Fibroblast of the aortic adventitia (primary cell): Measurements from ENCODE around the gene AKAP13. TPM values are rescaled to one million over a fixed set of nuclear protein-coding genes. Genes with fewer than 3 reads are reported as not detected.

Experiments
- DNase-seq: peaks from one replicate; pipeline ENCODE4 v3.0.0-alpha.2; 2010; ENCODE audit warnings: low read depth
- H3K4me3 ChIP-seq: 2 replicates; pipeline ENCODE4 v1.5.1; 2011; ENCODE audit warnings: low read depth, mild to moderate bottlenecking, control low read depth, low read length, moderate library complexity
- total RNA-seq: library from RNA; depleted of rRNA; stranded (reverse); fragments of >200 nt; gene quantifications from 2 replicates; pipeline ENCODE4 v1.2.3, GENCODE V29; 2012; ENCODE audit warnings: low replicate concordance
- TF ChIP-seq, protein P1 (sequence below): IDR thresholded peaks from 2 replicates; pipeline ENCODE4 v1.5.1; 2011; ENCODE audit warnings: mild to moderate bottlenecking, low read length, control low read depth, inconsistent platforms; ENCODE audit not compliant: insufficient read depth

The AKAP13 gene
- total RNA-seq, 1 donor: 89.9 TPM

DNA sequence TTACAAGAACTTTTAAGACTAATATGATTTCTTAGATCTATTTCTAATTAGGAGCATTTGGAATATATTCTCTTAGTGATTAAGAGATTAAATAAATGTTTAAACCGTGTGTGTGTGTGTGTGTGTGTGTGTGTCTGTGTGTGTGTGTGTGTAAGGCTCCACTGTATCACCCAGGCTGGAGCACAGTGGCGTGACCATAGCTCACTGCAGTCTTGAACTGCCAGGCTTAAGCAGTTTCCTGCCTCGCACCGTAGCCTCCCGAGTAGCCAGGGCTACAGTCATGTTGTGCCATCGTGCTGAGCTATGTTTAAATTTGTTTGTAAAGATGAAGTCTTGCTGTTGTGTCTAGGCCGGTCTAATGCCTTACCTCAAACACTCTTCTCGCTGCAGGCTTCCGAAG lies 305.0 kb downstream of the AKAP13 start:
- TF ChIP-seq, protein P1, sequence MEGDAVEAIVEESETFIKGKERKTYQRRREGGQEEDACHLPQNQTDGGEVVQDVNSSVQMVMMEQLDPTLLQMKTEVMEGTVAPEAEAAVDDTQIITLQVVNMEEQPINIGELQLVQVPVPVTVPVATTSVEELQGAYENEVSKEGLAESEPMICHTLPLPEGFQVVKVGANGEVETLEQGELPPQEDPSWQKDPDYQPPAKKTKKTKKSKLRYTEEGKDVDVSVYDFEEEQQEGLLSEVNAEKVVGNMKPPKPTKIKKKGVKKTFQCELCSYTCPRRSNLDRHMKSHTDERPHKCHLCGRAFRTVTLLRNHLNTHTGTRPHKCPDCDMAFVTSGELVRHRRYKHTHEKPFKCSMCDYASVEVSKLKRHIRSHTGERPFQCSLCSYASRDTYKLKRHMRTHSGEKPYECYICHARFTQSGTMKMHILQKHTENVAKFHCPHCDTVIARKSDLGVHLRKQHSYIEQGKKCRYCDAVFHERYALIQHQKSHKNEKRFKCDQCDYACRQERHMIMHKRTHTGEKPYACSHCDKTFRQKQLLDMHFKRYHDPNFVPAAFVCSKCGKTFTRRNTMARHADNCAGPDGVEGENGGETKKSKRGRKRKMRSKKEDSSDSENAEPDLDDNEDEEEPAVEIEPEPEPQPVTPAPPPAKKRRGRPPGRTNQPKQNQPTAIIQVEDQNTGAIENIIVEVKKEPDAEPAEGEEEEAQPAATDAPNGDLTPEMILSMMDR: no peak
- no peak overlapping the region for H3K4me3 ChIP-seq

DNA sequence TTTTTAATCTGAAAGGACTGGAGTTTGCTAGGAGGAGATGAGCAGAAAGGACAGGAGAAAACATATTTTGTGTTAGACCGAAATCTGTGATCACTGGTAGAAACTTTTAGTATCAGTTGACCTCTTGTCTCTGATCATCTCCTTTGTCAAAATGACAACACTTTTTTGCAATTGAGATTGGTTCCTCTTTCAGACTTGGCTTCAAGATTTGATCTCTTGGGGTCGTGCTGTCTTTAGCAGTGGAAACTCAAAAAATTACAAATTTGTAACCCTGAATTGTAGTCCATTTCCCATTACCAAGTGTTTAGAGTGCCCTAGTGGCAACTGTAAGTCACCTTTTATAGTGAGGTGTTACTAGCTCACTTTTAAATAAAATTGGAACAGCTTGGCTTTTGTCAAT lies 306.9 kb downstream of the AKAP13 start:
- TF ChIP-seq, protein P1: no peak
- no peak overlapping the region for H3K4me3 ChIP-seq
- DNase-seq: no peak

More for the DNA sequence above, 305.0 kb downstream of the AKAP13 start:
- no peak for DNase-seq

DNA sequence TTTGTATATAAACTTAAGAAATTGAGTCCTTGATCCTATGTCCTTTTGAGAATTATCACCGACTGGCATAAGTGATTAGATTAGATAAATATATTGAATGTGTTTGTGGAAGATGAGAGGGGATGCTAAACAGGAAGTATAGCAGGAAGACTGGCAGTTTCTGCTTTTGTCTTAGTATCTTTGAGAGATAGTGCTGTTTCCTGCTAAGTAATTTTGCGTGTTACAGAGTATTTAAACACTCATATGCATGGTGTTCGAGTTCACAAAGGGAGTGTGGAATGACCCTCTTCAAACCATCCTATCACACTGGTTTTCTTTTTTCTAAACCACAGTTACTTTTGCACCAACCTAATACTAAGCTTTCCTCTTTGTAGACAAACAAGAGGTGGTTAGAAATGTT lies 308.3 kb downstream of the AKAP13 start:
- H3K4me3 ChIP-seq: no peak overlapping the region
- DNase-seq: no peak
- TF ChIP-seq, protein P1: no peak

DNA sequence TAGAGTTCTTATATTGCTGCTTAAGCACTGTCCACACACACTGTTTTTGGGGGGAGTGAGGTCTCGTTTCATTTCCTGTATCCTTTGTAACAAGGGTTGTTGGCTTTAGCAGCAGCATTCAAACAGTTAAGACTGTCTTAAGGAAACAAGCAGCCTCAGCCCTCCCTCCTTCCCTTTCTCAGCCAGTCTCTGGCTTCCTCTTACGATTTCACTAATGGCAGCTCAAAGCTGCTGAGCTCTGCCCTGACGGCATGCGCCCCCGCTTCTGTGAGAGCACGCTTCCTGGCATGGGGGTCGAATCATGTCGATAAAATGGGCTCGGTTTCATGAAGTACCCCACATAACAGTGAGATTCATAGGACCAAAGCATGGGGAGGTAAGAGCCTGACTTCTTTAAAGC lies 309.3 kb downstream of the AKAP13 start:
- H3K4me3 ChIP-seq: peak overlapping the region; percentile 31
- TF ChIP-seq, protein P1: no peak

DNA sequence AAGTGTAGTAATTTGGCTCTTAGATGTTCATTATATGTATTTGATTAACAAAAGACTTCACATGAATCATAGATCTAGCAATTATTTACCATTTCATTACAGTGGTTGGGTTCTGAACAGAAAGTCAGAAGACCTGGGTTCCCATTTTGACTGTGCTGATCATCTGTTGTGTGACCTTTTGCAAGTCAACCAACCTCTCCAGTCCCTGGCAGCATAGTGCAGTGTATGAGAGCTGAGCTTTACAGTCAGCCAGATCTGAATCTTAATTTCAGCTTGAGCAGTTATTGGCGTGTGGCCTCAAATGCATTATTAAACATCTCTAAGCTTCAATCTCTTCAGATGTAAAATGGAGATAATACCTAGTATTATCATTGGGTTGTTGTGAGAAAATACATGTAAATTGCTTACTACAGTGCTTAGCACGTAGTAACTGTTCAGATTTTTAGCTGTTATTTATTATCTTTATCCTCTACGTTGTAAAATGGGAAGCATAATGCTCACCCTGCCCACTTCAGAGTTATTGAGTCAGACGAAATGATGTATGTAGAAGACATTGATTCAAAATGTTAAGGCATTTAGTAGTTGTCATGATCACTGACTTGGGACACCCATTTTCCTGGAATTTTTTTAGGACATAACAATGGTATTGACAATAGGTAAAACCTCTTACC lies 310.3 kb downstream of the AKAP13 start:
- H3K4me3 ChIP-seq: no peak overlapping the region
- no peak for DNase-seq
- TF ChIP-seq, protein P1: no peak

More for the DNA sequence above, 309.3 kb downstream of the AKAP13 start:
- peak; percentile 58 for DNase-seq

DNA sequence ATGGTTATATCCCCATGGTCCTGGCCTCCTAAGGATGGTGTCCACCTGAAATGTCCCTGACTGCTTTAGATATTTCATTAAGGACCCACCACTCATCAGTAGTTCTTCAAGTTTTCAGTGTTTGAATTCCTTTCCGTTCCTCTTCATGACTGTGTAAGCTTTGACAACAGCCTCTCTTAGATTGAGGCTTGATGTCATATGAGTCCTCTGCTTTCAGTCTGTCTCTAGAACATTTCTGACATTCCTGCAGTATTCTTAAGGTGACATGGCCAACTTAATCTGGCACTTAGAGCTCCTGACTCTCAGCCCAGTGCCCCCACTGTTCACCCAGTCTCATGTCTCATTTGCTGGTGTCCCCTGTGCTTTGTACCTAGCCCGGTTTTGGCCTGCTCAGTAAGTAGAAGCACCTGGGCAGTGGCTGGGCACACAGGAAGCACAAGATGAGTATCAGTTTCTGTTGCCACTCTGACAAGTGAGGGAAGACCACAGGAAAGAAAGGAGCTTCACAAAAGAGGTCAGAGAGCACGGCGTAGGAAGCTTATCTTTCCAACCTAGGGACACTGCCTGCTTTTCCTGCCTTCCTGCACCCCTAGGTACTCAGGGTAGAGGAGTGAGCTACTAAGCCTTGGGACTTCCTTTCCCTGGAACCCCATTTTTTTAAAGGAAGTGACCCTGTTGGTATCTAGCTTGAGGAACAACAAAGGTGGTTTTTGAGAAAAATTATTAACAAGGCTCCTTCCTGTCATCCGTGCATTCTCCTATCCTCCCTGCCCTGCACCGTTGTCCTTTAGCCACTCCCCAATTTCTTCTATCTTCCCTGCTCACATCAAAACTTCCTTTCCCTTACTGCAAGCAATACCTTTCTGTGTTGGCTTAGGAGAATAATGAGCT lies 311.2 kb downstream of the AKAP13 start:
- TF ChIP-seq, protein P1: no peak
- DNase-seq: no peak
- H3K4me3 ChIP-seq: no peak overlapping the region
